Right atrium auricular region (tissue), 2 donors: Measurements from ENCODE around the gene SETDB2. TPM values are rescaled to one million over a fixed set of nuclear protein-coding genes. Genes with fewer than 3 reads are reported as not detected.

ENCODE experiments used
- DNase-seq: peaks from one replicate; pipeline ENCODE4 v3.0.0-alpha.2; 2019; ENCODE audit warnings: low spot score
- H3K27ac ChIP-seq, 2 donors: fragments of 200-600 bp; sonication (generic); 1 replicate in 1 of 2; 2 replicates in 1 of 2; pipeline ENCODE4 v1.5.1; 2016 to 2019
- H3K27me3 ChIP-seq, 2 donors: fragments of 200-600 bp; sonication (generic); one replicate each; pipeline versions ENCODE4 v1.5.1 to v1.6.0; 2017 to 2019
- H3K36me3 ChIP-seq: fragments of 200-600 bp; sonication (generic); one replicate; pipeline ENCODE4 v1.5.1; 2016
- H3K4me1 ChIP-seq, 2 donors: fragments of 200-600 bp; sonication (generic); one replicate each; pipeline versions ENCODE4 v1.5.1 to v1.6.0; 2017 to 2019
- H3K4me3 ChIP-seq, 2 donors: fragments of 200-600 bp; sonication (generic); 1 replicate in 1 of 2; 2 replicates in 1 of 2; pipeline ENCODE4 v1.5.1; 2017 to 2019; ENCODE audit warnings: mild to moderate bottlenecking in 1 of 2, moderate library complexity in 1 of 2
- H3K9me3 ChIP-seq, 2 donors: fragments of 200-600 bp; sonication (generic); one replicate each; pipeline ENCODE4 v1.5.1; 2019
- total RNA-seq, 2 donors: library from RNA; depleted of rRNA; stranded (reverse); fragments of >200 nt; gene quantifications; one replicate each; pipeline ENCODE4 v1.1.0, GENCODE V29; 2016
- TF ChIP-seq, protein P1 (sequence below), 2 donors: fragments of 200-600 bp; sonication (generic); IDR thresholded peaks; one replicate each; pipeline ENCODE4 v1.5.1; 2019; ENCODE audit warnings: antibody characterized with exemption in 2 of 2

SETDB2 gene
- total RNA-seq, 2 donors from 2014 or later, result 7.3 to 12.4 TPM

DNA sequence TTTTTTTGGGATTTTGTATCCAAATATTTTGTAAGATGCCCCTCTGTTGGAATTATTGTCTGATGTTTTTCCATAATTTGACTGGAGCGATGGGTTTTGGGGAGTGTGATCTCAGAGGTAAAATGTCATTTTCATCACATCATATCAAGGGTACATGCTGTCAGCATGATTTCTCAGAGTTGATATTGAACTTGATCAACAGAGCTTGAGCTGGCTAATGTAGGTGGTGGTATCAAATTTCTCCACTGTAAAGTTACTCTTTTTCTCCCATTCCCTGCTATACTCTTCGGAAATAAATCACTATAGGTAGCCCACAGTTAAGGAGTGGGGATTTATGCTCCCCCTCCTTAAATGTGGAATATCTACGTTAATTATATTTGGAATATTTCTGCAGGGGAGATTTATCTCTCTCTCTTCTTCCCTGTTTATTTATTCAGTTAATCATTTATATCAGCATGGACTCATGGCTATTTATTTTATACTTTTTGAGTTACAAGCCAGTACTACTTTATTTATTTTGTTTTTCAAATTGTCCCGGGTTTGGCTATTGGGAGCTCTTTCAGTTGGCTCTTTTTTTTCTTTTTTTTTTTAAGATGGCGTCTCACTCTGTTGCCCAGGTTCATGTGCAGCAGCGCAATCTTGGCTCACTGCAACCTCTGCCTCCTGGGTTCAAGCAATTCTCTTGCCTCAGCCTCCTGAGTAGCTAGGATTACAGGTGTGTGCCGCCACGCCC, 8.8 kb downstream of the SETDB2 start:
- Histone ChIP-seq H3K27ac (no peak overlapping the region), H3K4me3 (no peak overlapping the region), H3K27me3 (no peaks in the 10 kb centered on the region), H3K4me1 (peaks cover 0 to 9% of the 10 kb centered on the region in 2 donors), H3K9me3 (no peaks in the 10 kb centered on the region), H3K36me3 (no peaks in the 10 kb centered on the region)
- TF ChIP-seq, protein P1, sequence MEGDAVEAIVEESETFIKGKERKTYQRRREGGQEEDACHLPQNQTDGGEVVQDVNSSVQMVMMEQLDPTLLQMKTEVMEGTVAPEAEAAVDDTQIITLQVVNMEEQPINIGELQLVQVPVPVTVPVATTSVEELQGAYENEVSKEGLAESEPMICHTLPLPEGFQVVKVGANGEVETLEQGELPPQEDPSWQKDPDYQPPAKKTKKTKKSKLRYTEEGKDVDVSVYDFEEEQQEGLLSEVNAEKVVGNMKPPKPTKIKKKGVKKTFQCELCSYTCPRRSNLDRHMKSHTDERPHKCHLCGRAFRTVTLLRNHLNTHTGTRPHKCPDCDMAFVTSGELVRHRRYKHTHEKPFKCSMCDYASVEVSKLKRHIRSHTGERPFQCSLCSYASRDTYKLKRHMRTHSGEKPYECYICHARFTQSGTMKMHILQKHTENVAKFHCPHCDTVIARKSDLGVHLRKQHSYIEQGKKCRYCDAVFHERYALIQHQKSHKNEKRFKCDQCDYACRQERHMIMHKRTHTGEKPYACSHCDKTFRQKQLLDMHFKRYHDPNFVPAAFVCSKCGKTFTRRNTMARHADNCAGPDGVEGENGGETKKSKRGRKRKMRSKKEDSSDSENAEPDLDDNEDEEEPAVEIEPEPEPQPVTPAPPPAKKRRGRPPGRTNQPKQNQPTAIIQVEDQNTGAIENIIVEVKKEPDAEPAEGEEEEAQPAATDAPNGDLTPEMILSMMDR (IDR thresholded peaks at IDR 0.05), result no peak
- no peak for DNase-seq

DNA sequence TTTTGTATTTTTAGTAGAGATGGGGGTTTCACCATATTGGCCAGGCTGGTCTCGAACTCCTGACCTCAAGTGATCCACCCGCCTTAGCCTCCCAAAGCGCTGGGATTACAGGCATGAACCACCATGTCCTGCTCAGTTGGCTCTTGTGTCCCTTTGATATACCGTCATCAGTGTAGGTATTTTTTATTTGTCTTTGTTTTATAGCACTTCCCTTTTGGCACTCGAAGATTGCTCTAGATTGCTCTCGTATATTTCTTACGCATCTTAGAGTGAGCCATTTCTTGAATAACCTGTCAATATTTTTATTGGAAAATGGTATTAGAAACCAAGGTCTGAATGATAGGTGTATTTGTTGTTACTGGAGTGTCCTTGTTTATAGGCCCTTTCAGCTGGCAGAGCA, 9.4 kb downstream of the SETDB2 start:
- no peak for DNase-seq
- H3K9me3 ChIP-seq, result no peaks in the 10 kb centered on the region
- no peaks in the 10 kb centered on the region for H3K27me3 ChIP-seq
- H3K4me1 ChIP-seq, result peaks cover 0 to 7% of the 10 kb centered on the region in 2 donors
- H3K4me3 ChIP-seq, result no peak overlapping the region
- H3K36me3 ChIP-seq, result no peaks in the 10 kb centered on the region
- no peak overlapping the region for H3K27ac ChIP-seq
- TF ChIP-seq, protein P1 (IDR thresholded peaks at IDR 0.05), result no peak

DNA sequence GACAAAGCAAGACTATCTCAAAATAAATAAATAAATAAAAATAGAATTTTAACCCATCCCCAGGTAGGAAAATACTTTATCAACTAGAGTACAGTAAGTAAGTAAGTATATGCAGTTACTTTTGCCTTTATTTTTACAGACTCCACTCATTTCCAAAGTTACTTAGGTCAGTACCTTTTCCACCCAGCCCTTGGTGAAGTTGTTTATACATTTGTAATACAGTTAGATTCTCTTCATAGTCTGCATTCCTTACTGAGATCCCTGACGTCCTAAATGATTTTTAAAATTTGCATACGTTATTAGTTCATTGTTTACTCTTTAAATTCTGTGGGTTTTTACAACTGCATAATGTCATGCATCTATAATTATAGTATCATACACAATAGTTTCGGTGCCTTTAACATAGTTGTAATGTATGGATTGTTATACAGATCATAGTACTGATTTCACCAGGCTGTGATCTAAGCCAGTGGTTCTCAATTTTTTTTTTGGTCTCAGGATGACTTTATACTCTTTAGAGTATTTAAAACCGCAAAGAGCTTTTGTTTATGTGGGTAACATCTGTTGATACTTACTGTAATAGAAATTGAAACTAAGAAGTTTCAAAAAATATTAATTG, 10.4 kb downstream of the SETDB2 start:
- no peak overlapping the region for H3K27ac ChIP-seq

DNA sequence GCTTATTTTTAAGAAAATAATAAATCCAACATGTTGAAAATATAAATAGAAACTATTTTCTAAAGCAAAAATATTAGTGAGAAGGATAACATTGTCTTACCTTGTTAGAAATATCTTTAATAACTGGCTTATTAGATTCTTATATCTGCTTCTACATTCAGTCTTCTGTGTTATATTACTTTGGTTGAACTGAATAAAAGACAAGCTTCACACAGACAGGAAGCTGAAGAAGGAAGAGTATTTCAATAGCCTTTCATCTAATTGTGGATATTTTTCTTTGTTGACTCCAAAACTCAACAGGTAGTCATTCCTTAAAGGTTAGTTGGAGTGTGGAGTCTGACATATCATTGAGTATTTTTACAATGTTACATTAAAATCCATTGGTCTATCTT, 10.9 kb downstream of the SETDB2 start:
- no peaks in the 10 kb centered on the region for H3K36me3 ChIP-seq
- H3K9me3 ChIP-seq, result no peaks in the 10 kb centered on the region
- H3K4me3 ChIP-seq, result no peak overlapping the region
- H3K27me3 ChIP-seq, result no peaks in the 10 kb centered on the region
- DNase-seq, result no peak
- TF ChIP-seq, protein P1 (IDR thresholded peaks at IDR 0.05), result no peak
- H3K27ac ChIP-seq, result no peak overlapping the region
- peaks cover 0 to 7% of the 10 kb centered on the region in 2 donors for H3K4me1 ChIP-seq

More for the DNA sequence above, 10.4 kb downstream of the SETDB2 start:
- Histone ChIP-seq H3K4me3 (no peak overlapping the region), H3K36me3 (no peaks in the 10 kb centered on the region), H3K27me3 (no peaks in the 10 kb centered on the region), H3K4me1 (peaks cover 0 to 7% of the 10 kb centered on the region in 2 donors), H3K9me3 (no peaks in the 10 kb centered on the region)
- TF ChIP-seq, protein P1 (IDR thresholded peaks at IDR 0.05), result no peak
- DNase-seq, result no peak

DNA sequence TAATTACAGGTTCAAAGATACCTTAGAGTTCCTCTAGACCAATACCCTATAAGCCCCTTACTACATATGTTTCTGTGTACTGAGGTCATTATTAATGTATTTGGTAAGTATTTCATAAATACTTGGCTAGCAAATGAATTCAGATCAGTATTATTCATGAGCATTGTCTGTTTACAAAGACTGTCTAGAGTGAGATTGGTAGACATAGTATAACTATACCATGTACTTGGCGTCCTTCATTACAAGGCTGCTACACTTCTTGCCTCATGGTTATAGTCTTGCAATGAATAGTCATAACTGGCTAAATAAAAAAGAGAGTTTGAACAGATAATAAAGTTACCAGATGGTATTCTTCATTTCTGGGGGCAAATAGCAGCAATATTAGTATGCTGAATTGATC, 12.1 kb downstream of the SETDB2 start:
- TF ChIP-seq, protein P1 (IDR thresholded peaks at IDR 0.05), result no peak
- Histone ChIP-seq H3K27me3 (no peaks in the 10 kb centered on the region), H3K27ac (no peak overlapping the region), H3K4me1 (peaks cover 0 to 7% of the 10 kb centered on the region in 2 donors), H3K9me3 (no peaks in the 10 kb centered on the region), H3K36me3 (peaks cover under 1% of the 10 kb centered on the region), H3K4me3 (no peak overlapping the region)
- DNase-seq, result no peak
